Mammary epithelial cell (primary cell): ENCODE results near the gene SMG9.

Source experiments
- CTCF ChIP-seq, 2 donors: IDR thresholded peaks in 1 of 2; conservative IDR thresholded peaks in 1 of 2; 2 replicates each; pipeline ENCODE4 v1.5.1; 2011 to 2012; ENCODE audit warnings: inconsistent platforms in 2 of 2, low read length in 2 of 2, mild to moderate bottlenecking in 2 of 2, control low read depth in 1 of 2, low read depth in 1 of 2; ENCODE audit not compliant: insufficient read depth in 1 of 2; ENCODE audit errors: extremely low read depth in 1 of 2
- EZH2 ChIP-seq: IDR thresholded peaks from 2 replicates; pipeline ENCODE4 v1.6.1; 2012; ENCODE audit warnings: low read length, inconsistent platforms, borderline replicate concordance

- TF ChIP-seq CTCF (conservative IDR thresholded peaks at IDR 0.05 in 1 of 2, IDR thresholded peaks at IDR 0.05 in 1 of 2; ENCODE audit: extremely low read depth in 1 of 2, insufficient read depth in 1 of 2, low read depth in 1 of 2, low read length in 2 of 2) (no peak), EZH2 (no peak)
Observed at GRCh38 chr19:43748205-43748594, 6.6 kb downstream of the SMG9 start.
